GM12874 (cell line): ENCODE data around the gene MUC6.

ENCODE experiments used
- TF ChIP-seq, protein P1 (sequence below): IDR thresholded peaks from 2 replicates; pipeline ENCODE4 v1.5.1; 2011; ENCODE audit warnings: low read depth, mild to moderate bottlenecking, control low read depth, low read length, moderate library complexity; ENCODE audit not compliant: insufficient read depth

Gene MUC6

DNA sequence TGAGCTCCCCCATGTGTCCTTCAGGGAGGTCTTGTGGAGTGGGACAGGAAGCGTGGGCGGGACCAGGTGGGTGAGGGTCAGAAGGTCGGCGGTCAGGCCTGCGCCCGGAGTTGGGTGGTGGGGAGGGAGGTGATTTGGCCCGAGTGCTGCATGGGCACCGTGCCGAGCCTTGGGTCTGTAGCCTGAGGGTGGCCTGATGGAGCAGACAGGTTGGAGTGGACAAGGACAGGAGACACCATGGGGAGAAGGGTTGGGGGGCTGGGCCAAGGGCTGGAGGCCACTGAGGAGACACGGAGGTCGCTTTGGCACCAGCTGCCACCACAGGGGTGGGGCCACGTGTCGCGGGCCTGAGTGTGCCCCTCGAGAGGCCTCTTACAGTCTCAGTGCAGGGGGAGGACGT, 57.7 kb downstream of the MUC6 start:
- TF ChIP-seq, protein P1, sequence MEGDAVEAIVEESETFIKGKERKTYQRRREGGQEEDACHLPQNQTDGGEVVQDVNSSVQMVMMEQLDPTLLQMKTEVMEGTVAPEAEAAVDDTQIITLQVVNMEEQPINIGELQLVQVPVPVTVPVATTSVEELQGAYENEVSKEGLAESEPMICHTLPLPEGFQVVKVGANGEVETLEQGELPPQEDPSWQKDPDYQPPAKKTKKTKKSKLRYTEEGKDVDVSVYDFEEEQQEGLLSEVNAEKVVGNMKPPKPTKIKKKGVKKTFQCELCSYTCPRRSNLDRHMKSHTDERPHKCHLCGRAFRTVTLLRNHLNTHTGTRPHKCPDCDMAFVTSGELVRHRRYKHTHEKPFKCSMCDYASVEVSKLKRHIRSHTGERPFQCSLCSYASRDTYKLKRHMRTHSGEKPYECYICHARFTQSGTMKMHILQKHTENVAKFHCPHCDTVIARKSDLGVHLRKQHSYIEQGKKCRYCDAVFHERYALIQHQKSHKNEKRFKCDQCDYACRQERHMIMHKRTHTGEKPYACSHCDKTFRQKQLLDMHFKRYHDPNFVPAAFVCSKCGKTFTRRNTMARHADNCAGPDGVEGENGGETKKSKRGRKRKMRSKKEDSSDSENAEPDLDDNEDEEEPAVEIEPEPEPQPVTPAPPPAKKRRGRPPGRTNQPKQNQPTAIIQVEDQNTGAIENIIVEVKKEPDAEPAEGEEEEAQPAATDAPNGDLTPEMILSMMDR = no peak

DNA sequence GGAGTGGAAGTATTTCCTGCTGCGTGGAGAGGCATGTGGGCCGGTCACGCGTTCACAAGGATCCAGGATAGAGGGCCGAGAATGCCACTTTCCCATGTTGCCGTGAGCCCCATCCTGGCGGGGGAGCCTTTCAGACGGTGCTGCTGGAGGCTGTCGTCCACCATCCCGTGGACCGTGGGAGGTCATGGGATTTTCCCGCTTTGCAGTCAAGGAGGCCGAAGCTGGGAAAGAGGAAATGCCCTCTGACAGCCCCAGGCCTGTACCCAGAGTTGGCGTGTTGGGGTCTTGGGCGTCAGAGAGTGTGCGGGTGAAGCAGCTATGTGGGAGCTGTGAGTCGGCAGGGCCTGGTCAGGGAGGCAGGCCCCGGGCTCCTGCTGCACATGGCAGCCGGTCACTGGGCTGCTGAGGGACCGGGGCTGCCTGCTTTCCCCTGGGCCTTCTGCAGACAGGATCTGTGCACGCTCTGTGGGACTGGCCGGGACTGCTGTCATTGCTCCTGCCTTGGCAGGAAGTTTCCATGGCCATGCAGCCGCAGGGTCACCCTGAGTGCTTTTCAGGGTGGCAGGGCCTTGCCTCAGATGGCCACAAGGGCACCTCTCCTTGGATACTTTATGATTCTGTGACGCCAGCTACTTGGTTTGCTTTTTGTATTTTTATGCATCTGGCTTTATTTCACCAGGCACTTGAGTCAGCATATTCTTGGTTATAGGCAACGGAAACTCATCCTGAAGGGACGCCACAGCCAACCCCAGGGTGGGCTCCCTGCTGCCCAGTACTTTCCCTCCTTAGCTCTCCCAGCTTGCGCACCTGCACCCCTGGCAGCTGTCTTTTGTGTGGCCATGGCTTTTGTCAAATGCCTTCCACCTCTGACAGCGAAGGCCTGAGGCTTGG, 58.4 kb downstream of the MUC6 start:
- TF ChIP-seq, protein P1 = no peak

DNA sequence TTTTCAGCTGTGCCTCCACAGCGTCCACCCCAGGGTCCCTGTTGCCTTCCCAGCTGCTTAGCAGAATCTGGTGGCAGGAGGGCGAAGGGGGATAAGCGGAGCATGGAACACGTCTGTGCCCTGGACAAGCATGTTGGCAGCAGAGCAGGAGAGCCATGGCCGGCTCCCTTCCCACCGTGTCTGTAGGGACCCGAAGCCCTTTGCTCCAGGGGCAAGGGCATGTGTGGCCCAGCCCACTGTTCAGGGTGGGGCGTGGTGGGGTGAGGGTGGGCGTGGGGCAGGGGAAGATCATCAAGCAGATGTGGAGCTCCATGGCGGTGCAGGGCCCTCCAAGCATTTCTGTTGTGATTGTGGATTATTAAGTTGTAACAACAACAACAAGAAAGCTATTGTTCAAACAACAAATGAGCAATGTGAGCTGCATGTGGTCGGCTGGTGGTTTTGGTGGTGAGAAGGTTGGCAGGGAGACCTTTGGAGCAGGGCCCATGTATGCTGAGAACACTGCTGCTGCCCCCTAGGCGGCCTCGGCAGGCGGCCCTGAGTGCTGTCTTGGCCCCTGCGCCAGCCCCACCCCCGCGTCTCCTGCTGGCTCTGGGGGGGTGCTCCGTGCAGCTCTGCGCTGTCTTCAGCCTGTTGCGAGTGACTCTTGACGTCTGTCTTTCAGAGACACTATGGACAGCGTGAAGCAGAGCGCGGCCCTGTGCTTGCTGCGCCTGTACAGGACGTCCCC, 59.9 kb downstream of the MUC6 start:
- TF ChIP-seq, protein P1 = no peak

DNA sequence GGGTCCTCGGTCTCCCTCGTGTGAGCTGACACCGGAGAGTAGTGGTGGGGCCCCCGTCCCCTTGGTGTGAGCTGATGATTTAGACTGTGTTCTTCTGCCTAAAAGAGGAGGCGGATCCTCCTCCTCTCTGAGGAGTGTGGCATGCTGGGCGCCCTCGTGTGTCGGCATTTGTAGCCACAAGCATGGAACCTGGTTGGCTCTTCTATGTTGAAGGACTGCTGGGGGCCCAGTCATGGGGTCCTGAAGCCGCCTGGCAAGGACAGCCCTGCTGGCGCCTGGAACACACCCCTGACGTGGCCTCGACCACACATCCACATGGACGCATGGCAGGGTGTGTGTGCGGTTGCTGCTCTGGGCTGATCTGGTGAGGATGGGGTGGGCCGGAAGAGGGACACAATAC, 60.7 kb downstream of the MUC6 start:
- TF ChIP-seq, protein P1 = no peak

DNA sequence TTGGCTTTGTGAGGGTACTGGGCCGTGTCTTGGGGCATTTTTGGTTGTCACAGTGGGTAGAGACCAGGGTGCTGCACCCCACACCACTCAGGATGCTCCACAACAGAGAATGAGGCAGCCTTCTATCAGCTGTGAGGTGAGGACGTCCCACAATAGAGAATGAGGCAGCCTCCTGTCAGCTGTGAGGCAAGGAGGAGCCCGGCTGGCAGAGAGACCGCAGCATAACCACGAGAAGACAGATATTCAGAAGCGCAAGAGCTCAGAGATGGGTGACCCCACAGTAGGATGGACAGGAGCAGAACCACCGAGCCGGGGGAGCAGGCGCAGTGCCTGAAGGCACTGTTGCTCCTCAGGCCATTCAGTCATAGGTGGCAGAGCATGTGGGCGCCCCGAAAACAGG, 63.3 kb downstream of the MUC6 start:
- TF ChIP-seq, protein P1 = no peak

DNA sequence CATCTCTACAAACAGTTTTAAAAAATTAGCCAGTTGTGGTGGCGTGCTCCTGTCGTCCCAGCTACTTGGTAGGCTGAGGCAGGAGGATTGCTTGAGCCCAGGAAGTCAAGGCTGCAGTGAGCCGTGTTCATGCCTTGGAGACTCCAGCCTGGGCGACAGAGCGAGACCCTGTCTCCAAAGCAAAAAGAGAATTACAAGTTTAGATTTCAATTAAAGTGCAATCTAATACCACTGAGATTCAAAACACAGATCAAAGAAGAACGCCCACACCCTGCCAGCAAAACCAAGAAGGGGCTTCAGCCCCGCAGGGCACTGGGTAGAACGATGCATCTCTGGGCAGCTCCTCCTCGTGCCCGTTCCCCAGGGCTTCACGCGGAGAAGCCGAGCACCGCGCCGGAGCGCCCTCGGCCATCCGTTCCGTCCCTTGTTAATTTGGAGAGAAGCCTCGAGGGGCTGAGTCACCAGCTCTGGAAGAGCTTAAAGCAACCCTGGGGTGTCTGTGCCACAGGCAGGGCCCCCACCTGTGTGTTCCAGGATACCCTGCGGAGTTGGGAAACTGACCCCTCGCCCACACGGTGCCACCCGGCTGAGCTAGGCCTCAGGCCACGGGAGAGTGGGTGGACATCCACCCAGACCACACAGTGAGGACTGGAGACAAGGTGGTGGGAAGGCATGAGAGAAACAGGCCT, 63.9 kb downstream of the MUC6 start:
- TF ChIP-seq, protein P1 = no peak
